ELR (cell line): ENCODE results near the gene ZNF274.
"Not testable (repeated sequence)": the region's sequence is repeated elsewhere in the genome, so short reads cannot be mapped to it uniquely, and the experiment has no call there.

ENCODE experiments used
- DNase-seq: peaks from one replicate; pipeline ENCODE4 v3.0.0-alpha.2; 2015; ENCODE audit warnings: low read depth

ZNF274 gene

GRCh38 chr19:58212336-58213074 lies 29.6 kb downstream of the ZNF274 start:
- peak; percentile 19 for DNase-seq

GRCh38 chr19:58213075-58213369 lies 30.2 kb downstream of the ZNF274 start:
- DNase-seq = no peak

GRCh38 chr19:58217069-58217481 lies 34.2 kb downstream of the ZNF274 start:
- no peak for DNase-seq

- no peak for DNase-seq
These were observed 34.9 kb downstream of the ZNF274 start for GRCh38 chr19:58217607-58218391.

- DNase-seq = peak; percentile 55
These were observed 36.0 kb downstream of the ZNF274 start for GRCh38 chr19:58218899-58219298.

GRCh38 chr19:58227964-58228584 lies 45.2 kb downstream of the ZNF274 start:
- DNase-seq = peak; percentile 9

GRCh38 chr19:58228585-58229254 lies 45.9 kb downstream of the ZNF274 start, which contains the start of gene ZNF544:
TSS of gene ZNF544 (plus strand) at chr19:58228914. CDS start at chr19:58244024, 15,110 bp downstream.
- peak; percentile 88 for DNase-seq

GRCh38 chr19:58229255-58229639 lies 46.4 kb downstream of the ZNF274 start:
- DNase-seq = peak; percentile 55

GRCh38 chr19:58237324-58237723 lies 54.5 kb downstream of the ZNF274 start:
- no peak for DNase-seq

- DNase-seq = no peak
These were observed 60.5 kb downstream of the ZNF274 start for GRCh38 chr19:58243351-58243750.

GRCh38 chr19:58248886-58249285 lies 66.0 kb downstream of the ZNF274 start:
- no peak for DNase-seq

- DNase-seq = peak; percentile 46
These were observed 69.3 kb downstream of the ZNF274 start for GRCh38 chr19:58252102-58252685.

- DNase-seq = not testable (repeated sequence)
These were observed 75.4 kb downstream of the ZNF274 start for GRCh38 chr19:58258259-58258658.

- no peak for DNase-seq
These were observed 78.7 kb downstream of the ZNF274 start for GRCh38 chr19:58261600-58261967.

GRCh38 chr19:58261968-58262921 lies 79.4 kb downstream of the ZNF274 start:
- peak; percentile 24 for DNase-seq

- no peak for DNase-seq
These were observed 80.0 kb downstream of the ZNF274 start for GRCh38 chr19:58262922-58263296.
